GM21447 (cell line): Measurements from ENCODE around the gene FOXK1.
A peak's percentile ranks its signal among the peaks of the same experiment; 100 is the strongest.

ENCODE experiments used
- ATAC-seq: cut with Tn5 transposase; IDR thresholded peaks from one replicate; pipeline ENCODE4 v1.9.1; 2021; ENCODE audit not compliant: unreplicated experiment

Gene FOXK1

DNA sequence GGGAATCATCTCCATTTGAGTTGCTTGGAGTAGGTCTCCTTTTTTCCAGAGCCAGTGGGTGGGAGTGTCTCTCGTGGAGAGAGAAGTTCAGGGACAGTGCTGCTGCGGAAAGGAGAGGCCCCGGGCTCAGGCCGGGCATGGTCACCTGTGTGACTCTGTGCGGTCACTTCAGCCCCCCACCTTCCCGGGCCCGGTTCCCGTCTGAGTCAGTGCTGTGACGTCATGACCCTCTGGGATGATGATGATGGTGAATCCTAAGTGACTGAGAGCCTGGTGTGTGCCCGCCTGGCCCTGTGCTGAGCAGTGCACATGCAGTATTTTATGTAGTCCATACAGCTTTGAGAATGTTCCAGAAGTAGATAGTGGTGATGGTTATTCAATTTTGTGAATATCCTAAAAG lies 60.8 kb downstream of the FOXK1 start:
- no peak for ATAC-seq

- peak; percentile 64 for ATAC-seq
These were observed 62.5 kb downstream of the FOXK1 start for GRCh38 chr7:4744391-4745264.

DNA sequence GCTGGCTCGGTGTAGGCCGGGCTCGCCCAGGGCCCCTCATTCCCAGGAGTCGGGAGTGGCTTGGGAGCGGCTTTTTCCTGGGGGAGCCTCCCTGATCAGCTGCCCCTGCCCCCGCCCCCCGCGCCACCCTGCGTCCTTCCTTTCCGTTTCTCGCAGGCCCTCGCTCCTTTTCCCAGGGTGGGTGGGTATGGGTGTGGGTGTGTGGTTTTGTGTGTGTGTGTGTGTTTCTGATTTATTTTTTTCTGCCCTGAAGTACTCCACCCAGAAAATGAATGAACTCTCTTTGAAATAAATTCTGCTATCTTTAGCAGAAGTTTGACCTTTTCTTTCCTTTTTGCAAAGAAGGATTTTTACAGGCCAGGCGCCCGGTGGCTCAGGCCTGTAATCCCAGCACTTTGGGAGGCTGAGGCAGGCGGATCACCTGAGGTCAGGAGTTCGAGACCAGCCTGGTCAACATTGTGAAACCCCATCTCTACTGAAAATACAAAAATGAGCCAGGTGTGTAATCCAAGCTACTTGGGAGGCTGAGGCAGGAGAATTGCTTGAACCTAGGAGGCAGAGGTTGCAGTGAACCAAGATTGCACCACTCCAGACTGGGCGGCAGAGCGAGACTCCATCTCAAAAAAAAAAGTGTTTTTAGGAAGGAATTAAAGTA lies 63.3 kb downstream of the FOXK1 start:
- peak; percentile 29 for ATAC-seq

DNA sequence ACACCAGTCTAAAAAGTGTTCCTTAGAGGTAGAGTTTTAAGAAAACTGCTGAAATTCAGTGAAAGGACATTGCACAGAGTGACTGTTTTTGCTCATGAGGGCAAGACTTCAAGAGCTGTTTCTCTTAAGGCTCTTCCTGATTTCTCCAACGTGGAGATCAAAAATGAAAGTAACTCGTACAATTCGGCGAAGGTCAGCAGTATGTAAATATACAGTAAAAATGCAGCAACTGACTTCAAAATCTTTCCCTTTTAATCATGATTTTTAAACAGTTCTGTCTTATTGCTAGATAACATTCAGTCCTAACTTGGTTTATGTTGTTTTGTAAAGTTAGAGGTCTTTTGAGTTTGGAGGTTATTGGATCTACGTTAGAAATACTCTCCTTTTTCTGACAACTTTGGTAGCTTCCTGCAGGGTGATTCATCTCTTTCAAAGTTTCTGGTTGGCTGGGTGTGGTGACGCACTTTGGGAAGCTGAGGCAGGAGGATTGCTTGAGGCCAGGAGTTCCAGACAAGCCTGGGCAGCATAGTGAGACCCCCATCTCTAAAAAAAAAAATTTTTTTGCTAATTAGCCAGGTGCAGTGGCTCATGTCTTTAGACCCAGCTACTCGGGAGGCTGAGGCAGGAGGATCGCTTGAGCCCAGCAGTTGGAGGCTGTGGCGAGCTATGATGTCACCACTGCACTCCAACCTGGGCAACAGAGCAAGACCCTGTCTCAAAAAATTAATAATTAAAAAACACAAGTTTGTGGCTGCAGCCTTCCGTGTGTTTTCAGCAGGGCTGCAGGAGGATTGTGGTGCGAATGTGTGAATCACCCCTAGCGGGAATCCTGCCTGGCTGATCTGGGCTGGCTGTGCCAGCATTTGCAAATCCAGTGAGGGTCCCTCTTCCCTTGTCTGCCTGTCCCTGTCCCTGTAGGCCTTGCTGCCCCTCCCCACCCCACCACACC lies 64.2 kb downstream of the FOXK1 start:
- ATAC-seq: no peak

DNA sequence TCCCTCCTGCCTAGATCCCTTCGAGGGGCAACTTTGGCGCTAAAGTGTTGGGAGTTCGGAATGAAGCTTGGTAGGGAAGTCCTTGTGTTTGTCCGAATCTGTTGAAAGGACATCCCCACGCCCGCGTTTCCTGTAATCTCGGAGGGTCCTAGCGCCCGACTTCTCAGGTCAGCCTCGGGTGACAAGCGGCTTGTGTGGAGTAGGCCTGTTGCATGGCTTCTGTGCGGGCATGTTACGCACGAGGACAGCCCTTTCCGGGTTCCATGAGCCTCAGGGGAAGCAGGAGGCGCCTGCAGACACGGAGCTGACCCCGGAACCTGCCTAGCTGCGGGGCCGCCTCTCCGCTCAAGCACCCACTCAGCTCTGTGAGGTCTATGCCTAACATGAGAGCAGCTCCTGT lies 64.9 kb downstream of the FOXK1 start:
- ATAC-seq: no peak

- ATAC-seq: no peak
These were observed 65.7 kb downstream of the FOXK1 start for GRCh38 chr7:4747746-4748145.

DNA sequence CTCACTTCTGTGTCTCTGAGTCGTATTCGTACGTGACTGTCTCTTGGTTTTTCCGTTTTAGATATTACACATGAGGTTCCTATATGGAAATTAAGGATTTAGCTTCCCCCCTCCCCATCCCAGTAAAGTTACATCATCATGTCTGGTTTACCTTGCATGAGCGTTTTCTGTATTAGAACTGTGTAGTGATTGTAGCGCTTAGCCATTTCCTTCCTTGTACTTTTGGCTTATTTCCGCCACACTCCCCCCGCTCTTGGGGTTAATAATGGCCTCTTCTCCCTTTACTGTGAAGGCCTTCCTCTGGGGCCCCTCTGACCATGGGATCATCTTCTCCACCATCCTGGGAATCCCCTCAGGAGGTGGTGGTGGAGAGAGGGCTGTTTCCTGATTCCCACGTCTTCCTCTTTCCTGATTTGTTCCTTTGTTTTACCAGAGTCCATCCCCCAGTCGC lies 66.2 kb downstream of the FOXK1 start:
- no peak for ATAC-seq

DNA sequence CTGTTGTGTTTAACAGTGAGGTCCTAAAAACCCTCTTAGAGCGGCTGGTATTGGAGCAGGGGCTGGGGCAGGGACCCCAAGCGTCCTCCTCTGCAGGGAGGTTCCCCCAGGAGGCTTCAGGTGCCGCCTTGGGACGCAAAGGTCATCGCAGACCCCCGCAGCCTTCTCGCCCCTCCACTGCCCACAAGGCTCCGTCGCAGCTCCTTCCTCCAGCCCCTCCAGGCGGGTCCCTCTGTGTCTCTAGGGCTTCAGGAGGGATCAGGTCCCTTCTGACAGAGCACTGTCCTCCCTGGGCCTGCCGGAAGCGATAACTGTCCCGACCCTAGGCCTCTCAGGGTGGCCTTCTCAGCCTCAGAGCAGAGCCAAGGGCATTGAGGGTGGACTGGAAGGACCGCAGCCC lies 67.3 kb downstream of the FOXK1 start:
- ATAC-seq: no peak

GRCh38 chr7:4749798-4750197 lies 67.7 kb downstream of the FOXK1 start:
- no peak for ATAC-seq

DNA sequence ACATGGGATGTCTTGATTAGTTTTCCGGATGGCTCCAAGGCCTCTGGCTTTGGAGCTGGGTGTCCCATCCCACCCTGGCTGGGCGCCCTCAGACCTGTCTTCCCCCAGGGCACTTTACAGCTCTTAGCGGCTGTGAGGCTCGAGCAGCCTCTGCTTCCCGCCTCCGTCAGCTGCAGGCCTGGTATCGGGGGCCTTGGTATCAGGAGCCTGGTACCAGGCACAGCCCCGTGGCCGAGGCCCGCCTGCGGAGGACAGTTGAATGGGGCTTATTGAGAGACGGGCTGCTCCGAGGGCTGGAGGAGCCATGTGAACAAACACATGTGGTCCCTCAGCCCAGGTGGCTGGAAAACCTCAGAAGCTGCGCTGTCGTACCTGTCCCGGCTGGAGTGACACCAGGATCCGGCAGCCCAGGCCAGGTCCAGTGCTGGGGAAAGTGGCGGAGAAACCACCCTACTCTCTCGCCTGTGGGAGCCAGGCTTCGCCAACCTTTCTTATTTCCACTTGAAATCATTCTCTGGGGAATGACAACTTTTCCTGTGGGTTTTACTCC lies 69.4 kb downstream of the FOXK1 start:
- ATAC-seq: no peak

- peak; percentile 86 for ATAC-seq
These were observed 71.7 kb downstream of the FOXK1 start for GRCh38 chr7:4753598-4754432.

GRCh38 chr7:4754433-4755010 lies 72.4 kb downstream of the FOXK1 start:
- ATAC-seq: no peak

DNA sequence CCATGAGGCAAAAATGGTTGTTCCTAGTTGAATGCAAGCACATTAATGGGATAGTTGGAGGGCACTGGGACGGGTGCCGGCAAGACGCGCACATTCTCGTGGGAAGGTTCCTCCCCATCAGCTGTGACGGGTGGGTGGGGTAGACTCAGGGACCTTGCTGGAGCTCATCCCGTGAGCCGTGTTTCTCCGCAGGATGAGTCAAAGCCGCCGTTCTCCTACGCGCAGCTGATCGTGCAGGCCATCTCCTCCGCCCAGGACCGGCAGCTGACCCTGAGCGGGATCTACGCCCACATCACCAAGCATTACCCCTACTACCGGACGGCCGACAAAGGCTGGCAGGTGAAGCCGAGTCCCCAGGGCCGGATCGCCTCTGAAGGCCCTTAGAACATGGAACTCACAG lies 73.0 kb downstream of the FOXK1 start:
- ATAC-seq: no peak

GRCh38 chr7:4758111-4758510 lies 76.0 kb downstream of the FOXK1 start:
- no peak for ATAC-seq

GRCh38 chr7:4758791-4759190 lies 76.7 kb downstream of the FOXK1 start:
- ATAC-seq: no peak

DNA sequence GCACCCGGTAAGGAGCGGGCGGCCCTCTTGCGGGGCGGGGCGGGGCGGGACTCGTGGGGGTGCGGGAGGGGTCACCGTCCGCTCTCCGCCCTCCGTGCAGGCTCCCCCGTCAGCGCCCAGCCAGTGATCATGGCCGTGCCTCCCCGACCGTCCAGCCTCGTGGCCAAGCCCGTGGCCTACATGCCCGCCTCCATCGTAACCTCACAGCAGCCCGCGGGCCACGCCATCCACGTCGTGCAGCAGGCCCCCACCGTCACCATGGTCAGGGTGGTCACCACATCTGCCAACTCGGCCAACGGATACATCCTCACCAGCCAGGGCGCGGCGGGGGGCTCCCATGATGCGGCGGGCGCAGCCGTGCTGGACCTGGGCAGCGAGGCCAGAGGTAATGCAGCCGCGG lies 77.1 kb downstream of the FOXK1 start:
- no peak for ATAC-seq

GRCh38 chr7:4760952-4761351 lies 78.9 kb downstream of the FOXK1 start:
- ATAC-seq: no peak

DNA sequence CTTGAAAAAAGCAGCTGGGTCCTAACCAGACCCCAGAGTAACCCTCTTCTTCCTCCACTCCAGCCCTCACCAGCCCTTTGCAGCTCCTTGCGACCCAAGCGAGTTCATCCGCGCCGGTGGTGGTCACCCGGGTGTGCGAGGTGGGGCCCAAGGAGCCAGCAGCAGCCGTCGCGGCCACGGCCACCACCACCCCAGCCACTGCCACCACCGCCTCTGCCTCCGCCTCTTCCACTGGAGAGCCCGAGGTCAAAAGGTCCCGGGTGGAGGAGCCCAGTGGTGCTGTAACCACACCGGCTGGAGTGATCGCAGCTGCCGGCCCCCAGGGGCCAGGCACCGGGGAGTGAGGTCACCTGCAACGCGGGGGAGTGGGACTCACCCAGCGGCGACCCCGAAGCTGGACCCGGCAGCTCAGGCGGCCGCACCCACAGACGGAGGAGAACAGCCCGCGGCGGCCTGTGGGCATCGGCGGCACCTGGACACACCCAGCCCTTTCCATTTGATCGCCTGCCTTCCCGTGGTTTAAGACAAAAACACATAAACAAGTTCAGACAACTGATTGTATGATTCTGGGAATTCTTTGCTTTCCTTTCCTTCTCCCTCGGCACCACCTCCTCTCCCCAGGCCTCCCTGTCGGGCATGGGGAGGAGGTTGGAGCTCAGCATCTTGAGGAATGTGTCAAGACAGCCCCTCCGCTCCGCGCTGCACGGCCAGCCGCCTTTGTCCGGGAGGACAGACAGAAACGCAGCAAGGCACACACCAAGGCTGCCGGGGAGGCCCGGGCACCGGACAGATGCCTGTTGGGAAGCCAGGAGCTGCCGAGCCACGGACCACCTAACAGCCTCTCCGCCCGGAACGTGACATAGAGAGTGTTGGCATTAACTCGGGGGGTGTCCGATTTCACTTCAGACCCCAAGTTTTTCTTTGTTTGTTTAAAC lies 80.3 kb downstream of the FOXK1 start:
- no peak for ATAC-seq
